NCI-H510A (cell line): Measurements from ENCODE around the gene NDUFV1.
A peak's percentile ranks its signal among the peaks of the same experiment; 100 is the strongest.
"Not testable (repeated sequence)": the region's sequence is repeated elsewhere in the genome, so short reads cannot be mapped to it uniquely, and the experiment has no call there.

Experiments
- DNase-seq: peaks from one replicate; lab custom pipeline; 2025; lab: John Stamatoyannopoulos, UW

NDUFV1 gene

GRCh38 chr11:67611704-67612587 lies 5.2 kb downstream of the NDUFV1 start:
- no peak for DNase-seq

- DNase-seq, result no peak
Measured at GRCh38 chr11:67612751-67613150, 6.0 kb downstream of the NDUFV1 start.

- DNase-seq, result no peak
Measured at GRCh38 chr11:67613313-67613959, 6.7 kb downstream of the NDUFV1 start.

- DNase-seq, result no peak
Measured at GRCh38 chr11:67613960-67614715, 7.4 kb downstream of the NDUFV1 start.

- DNase-seq, result peak; percentile 18
Measured at GRCh38 chr11:67614730-67615714, 8.3 kb downstream of the NDUFV1 start.

- DNase-seq, result no peak
Measured at GRCh38 chr11:67615728-67616430, 9.1 kb downstream of the NDUFV1 start.

GRCh38 chr11:67616431-67617242 lies 9.9 kb downstream of the NDUFV1 start:
- DNase-seq, result no peak

GRCh38 chr11:67617243-67617953 lies 10.7 kb downstream of the NDUFV1 start:
- DNase-seq, result no peak

- DNase-seq, result not testable (repeated sequence)
Measured at GRCh38 chr11:67618901-67619659, 12.3 kb downstream of the NDUFV1 start.

GRCh38 chr11:67619683-67620618 lies 13.2 kb downstream of the NDUFV1 start:
- not testable (repeated sequence) for DNase-seq

- not testable (repeated sequence) for DNase-seq
Measured at GRCh38 chr11:67620621-67621020, 13.9 kb downstream of the NDUFV1 start.

GRCh38 chr11:67621928-67622327 lies 15.2 kb downstream of the NDUFV1 start:
- DNase-seq, result not testable (repeated sequence)

- not testable (repeated sequence) for DNase-seq
Measured at GRCh38 chr11:67622905-67623304, 16.2 kb downstream of the NDUFV1 start.

GRCh38 chr11:67623795-67624194 lies 17.1 kb downstream of the NDUFV1 start:
- not testable (repeated sequence) for DNase-seq

GRCh38 chr11:67626131-67626833 lies 19.5 kb downstream of the NDUFV1 start:
- not testable (repeated sequence) for DNase-seq

- DNase-seq, result no peak
Measured at GRCh38 chr11:67626970-67627369, 20.2 kb downstream of the NDUFV1 start.

- no peak for DNase-seq
Measured at GRCh38 chr11:67627441-67627811, 20.7 kb downstream of the NDUFV1 start.
